ENCODE measurements around the gene ORAI2.
"Not testable (repeated sequence)": the region's sequence is repeated elsewhere in the genome, so short reads cannot be mapped to it uniquely, and the experiment has no call there.

- TF ChIP-seq EP300 (IDR thresholded peaks at IDR 0.05; ENCODE audit: low read depth); POLR2AphosphoS5 (IDR thresholded peaks at IDR 0.05); CTCF (IDR thresholded peaks at IDR 0.05): not testable (repeated sequence)
Observed at GRCh38 chr7:102503141-102503540, 69.8 kb downstream of the ORAI2 start.
